HG02571 (cell line): ENCODE data around the gene PLCB3.

Source experiments
- ATAC-seq: cut with Tn5 transposase; IDR thresholded peaks from one replicate; pipeline ENCODE4 v1.9.1; 2021; ENCODE audit warnings: mild to moderate bottlenecking, moderate library complexity; ENCODE audit not compliant: unreplicated experiment

The PLCB3 gene

GRCh38 chr11:64220798-64221197, 30.5 kb upstream of the PLCB3 start:
- ATAC-seq = no peak

- ATAC-seq = no peak
Observed at GRCh38 chr11:64222651-64223000, 28.7 kb upstream of the PLCB3 start.

- ATAC-seq = no peak
Observed at GRCh38 chr11:64223001-64223651, 28.2 kb upstream of the PLCB3 start.

- ATAC-seq = no peak
Observed at GRCh38 chr11:64224151-64224890, 27.0 kb upstream of the PLCB3 start.

GRCh38 chr11:64224891-64225607, 26.3 kb upstream of the PLCB3 start:
- ATAC-seq = no peak

- peak; percentile 59 for ATAC-seq
Observed at GRCh38 chr11:64225608-64226506, 25.5 kb upstream of the PLCB3 start, which contains the start of the genes NUDT22 and TRPT1. TSS of gene NUDT22 (plus strand) at chr11:64226274. CDS start at chr11:64226653, 379 bp downstream. TSS of gene TRPT1 (minus strand) at chr11:64226186. CDS start at chr11:64225860, 326 bp downstream.

- peak; percentile 26 for ATAC-seq
Observed at GRCh38 chr11:64226507-64227051, 24.8 kb upstream of the PLCB3 start.

- no peak for ATAC-seq
Observed at GRCh38 chr11:64227405-64227956, 23.8 kb upstream of the PLCB3 start.

- ATAC-seq = no peak
Observed at GRCh38 chr11:64229090-64229743, 22.1 kb upstream of the PLCB3 start.

- no peak for ATAC-seq
Observed at GRCh38 chr11:64229744-64230170, 21.6 kb upstream of the PLCB3 start.

GRCh38 chr11:64230171-64230984, 21.0 kb upstream of the PLCB3 start, which contains the start of gene DNAJC4:
TSS of gene DNAJC4 (plus strand) at chr11:64230548. CDS start at chr11:64230855, 307 bp downstream.
- no peak for ATAC-seq

GRCh38 chr11:64230985-64231365, 20.4 kb upstream of the PLCB3 start:
- no peak for ATAC-seq

GRCh38 chr11:64231546-64231945, 19.8 kb upstream of the PLCB3 start:
- ATAC-seq = no peak

GRCh38 chr11:64232182-64232966, 19.0 kb upstream of the PLCB3 start:
- no peak for ATAC-seq

- ATAC-seq = no peak
Observed at GRCh38 chr11:64232967-64233315, 18.4 kb upstream of the PLCB3 start.

GRCh38 chr11:64233913-64234586, 17.3 kb upstream of the PLCB3 start, which contains the start of gene VEGFB:
TSS of gene VEGFB (plus strand) at chr11:64234584. CDS start at chr11:64234834, 250 bp downstream.
- peak; percentile 40 for ATAC-seq

- ATAC-seq = no peak
Observed at GRCh38 chr11:64234647-64235379, 16.5 kb upstream of the PLCB3 start.
